Body of pancreas (tissue), 4 donors: Measurements from ENCODE around the gene NKD1. TPM values are rescaled to one million over a fixed set of nuclear protein-coding genes. Genes with fewer than 3 reads are reported as not detected.

ENCODE experiments used
- ATAC-seq: fragments of 150-250 bp; one replicate; pipeline ENCODE4 v1.9.1; 2016
- DNase-seq, 4 donors: peaks; one replicate each; pipeline ENCODE4 v3.0.0-alpha.2; 2019
- H3K27ac ChIP-seq, 4 donors: fragments of 200-600 bp; sonication (generic); 1 replicate in 3 of 4; 2 replicates in 1 of 4; pipeline versions ENCODE4 v1.5.1 to v1.6.1; 2016 to 2019; ENCODE audit warnings: mild to moderate bottlenecking in 1 of 4, mixed read lengths in 1 of 4, moderate library complexity in 1 of 4
- H3K27me3 ChIP-seq, 2 donors: fragments of 200-600 bp; sonication (generic); one replicate each; pipeline ENCODE4 v1.6.0; 2016; ENCODE audit warnings: mild to moderate bottlenecking in 1 of 2
- H3K36me3 ChIP-seq, 2 donors: fragments of 200-600 bp; sonication (generic); replicated peaks in 1 of 2; 2 replicates each; pipeline ENCODE4 v1.5.1; 2016; ENCODE audit warnings: low read depth in 2 of 2; ENCODE audit not compliant: insufficient read depth in 1 of 2
- H3K4me1 ChIP-seq: fragments of 200-600 bp; sonication (generic); one replicate; pipeline ENCODE4 v1.6.0; 2016
- H3K4me3 ChIP-seq, 2 donors: fragments of 200-600 bp; sonication (generic); 1 replicate in 1 of 2; 2 replicates in 1 of 2; pipeline ENCODE4 v1.5.1; 2016 to 2019
- H3K9me3 ChIP-seq, 3 donors: fragments of 200-600 bp; sonication (generic); 1 replicate in 2 of 3; 2 replicates in 1 of 3; pipeline ENCODE4 v1.5.1; 2016
- POLR2A ChIP-seq, 3 donors: fragments of 450-650 bp; IDR thresholded peaks; one replicate each; pipeline ENCODE4 v1.6.1; 2016; ENCODE audit warnings: antibody characterized with exemption in 3 of 3, mild to moderate bottlenecking in 2 of 3
- WGBS, 2 donors: methylation state at CpG; one replicate each; pipeline ENCODE4 v1.1.5; 2017; 5-methylcytosine and 5-hydroxymethylcytosine counted together
- intact Hi-C: fragments of 100-400 bp; cut with DNase I; formaldehyde crosslinking; loops from one replicate; pipeline ENCODE4 v1.15.1; 2023
- total RNA-seq, 2 donors: library from RNA; depleted of rRNA; stranded (reverse); fragments of >200 nt; gene quantifications; one replicate each; pipeline ENCODE4 v1.1.0, GENCODE V29; 2016
- TF ChIP-seq, protein P1 (sequence below), 7 experiments: fragments of 450-650 bp in 4 of 7; fragments of 200-600 bp in 3 of 7; sonication (generic) in 3 of 7; IDR thresholded peaks; one replicate each; pipeline ENCODE4 v1.5.1; 2016 to 2019; ENCODE audit warnings: antibody characterized with exemption in 7 of 7

NKD1 gene
- total RNA-seq, 2 donors from 2014 or later = 2.0 to 4.9 TPM

DNA sequence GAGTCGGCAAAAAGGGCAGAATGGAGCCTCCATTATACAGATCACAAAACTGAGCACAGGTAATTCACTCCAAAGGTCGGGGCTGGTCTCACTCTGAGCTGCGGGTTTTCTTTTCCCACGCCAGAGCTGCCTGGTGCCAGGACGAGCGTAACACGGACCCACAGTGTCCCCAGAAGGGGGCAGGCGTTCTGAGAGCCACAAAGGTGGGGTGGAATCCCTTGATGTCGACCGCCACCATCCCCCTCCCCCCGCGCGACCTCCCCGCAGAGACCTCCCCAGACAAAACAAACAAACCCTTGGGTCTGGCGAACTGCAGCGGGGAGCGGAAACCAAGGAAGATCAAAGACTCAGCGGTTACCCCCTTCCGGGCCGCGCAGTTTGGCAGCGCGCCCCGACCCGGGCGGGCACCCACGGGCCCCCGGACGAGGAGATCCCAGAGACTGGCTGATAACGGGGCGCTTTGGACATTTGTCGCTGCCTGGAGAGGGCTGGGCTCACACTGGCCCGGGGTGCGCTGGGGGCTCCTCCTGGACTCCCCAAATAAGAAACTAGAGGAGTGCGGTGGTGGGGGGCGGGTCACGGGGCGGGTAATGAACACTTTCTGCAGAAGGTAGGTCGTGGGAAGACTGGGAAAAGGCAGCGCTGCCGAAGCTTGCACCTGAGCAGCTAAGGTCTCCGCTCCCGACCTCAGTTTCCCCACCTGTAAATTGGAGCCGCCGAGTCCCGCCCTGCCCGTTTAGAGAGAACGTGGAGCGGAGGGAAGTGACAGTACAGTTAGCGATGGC, 664 bp upstream of the NKD1 start:
- no peaks in the 10 kb centered on the region for H3K27me3 ChIP-seq
- ATAC-seq (peak; percentile 36), DNase-seq (peak; percentile 60 to 79 (median 70))
- intact Hi-C loops = no loop called here
- TF ChIP-seq, protein P1, sequence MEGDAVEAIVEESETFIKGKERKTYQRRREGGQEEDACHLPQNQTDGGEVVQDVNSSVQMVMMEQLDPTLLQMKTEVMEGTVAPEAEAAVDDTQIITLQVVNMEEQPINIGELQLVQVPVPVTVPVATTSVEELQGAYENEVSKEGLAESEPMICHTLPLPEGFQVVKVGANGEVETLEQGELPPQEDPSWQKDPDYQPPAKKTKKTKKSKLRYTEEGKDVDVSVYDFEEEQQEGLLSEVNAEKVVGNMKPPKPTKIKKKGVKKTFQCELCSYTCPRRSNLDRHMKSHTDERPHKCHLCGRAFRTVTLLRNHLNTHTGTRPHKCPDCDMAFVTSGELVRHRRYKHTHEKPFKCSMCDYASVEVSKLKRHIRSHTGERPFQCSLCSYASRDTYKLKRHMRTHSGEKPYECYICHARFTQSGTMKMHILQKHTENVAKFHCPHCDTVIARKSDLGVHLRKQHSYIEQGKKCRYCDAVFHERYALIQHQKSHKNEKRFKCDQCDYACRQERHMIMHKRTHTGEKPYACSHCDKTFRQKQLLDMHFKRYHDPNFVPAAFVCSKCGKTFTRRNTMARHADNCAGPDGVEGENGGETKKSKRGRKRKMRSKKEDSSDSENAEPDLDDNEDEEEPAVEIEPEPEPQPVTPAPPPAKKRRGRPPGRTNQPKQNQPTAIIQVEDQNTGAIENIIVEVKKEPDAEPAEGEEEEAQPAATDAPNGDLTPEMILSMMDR (IDR thresholded peaks at IDR 0.05) = peak in 6 of 7 experiments; percentile 11 to 45 (median 36)
- no peak for TF ChIP-seq POLR2A (IDR thresholded peaks at IDR 0.05)
- 0 to 2% methylated on average over 11 to 46 of the region's 50 CpGs for WGBS, 2 donors
- no peaks in the 10 kb centered on the region for H3K9me3 ChIP-seq
- peak overlapping the region; percentile 56 to 59 for H3K4me3 ChIP-seq
- H3K4me1 ChIP-seq = peaks cover 18% of the 10 kb centered on the region
- H3K36me3 ChIP-seq = no peaks in the 10 kb centered on the region
- peak overlapping the region in 2 of 4 donors; percentile 35 to 48 for H3K27ac ChIP-seq

DNA sequence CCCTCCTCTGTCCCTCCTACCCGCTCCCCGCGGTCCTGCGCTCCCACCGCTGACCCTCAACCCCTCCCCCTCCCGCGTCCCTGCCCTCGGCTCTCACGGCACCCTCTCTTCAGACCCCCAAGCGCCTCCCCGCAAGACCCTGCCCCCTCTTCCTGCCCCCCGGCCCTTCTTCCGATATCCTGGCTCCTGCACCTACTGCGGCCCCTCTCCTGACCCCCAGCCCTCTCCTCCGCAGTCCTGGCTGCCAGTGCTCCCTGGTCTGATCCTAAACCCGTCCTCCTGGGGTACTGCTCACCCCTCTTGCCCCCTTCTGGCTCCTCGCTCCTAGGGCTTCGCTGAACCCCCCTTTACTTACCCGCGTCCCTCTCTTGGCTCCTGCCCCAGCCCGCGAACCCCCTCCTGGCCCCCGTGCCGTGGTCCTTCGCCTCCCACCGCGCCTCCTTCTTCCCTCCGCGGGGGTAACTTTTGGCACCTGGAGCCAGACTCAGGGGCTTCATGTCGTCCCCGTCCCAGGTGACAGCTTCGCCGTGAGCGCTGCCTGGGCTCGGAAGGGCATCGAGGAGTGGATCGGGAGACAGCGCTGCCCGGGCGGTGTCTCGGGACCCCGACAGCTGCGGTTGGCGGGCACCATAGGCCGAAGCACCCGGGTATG, 839 bp downstream of the NKD1 start:
- intact Hi-C loops = no loop called here
- peak overlapping the region in 1 of 4 donors; percentile 26 for H3K27ac ChIP-seq
- H3K36me3 ChIP-seq = no peaks in the 10 kb centered on the region
- peaks cover 18% of the 10 kb centered on the region for H3K4me1 ChIP-seq
- ATAC-seq = no peak
- no peaks in the 10 kb centered on the region for H3K27me3 ChIP-seq
- H3K9me3 ChIP-seq = no peaks in the 10 kb centered on the region
- H3K4me3 ChIP-seq = peak overlapping the region; percentile 53 to 56
- DNase-seq = peak in 1 of 4 donors; percentile 19
- 36 to 50% methylated on average over 35 to 38 of the region's 46 CpGs for WGBS, 2 donors
- TF ChIP-seq, protein P1 (IDR thresholded peaks at IDR 0.05) = no peak
- no peak for TF ChIP-seq POLR2A (IDR thresholded peaks at IDR 0.05)

DNA sequence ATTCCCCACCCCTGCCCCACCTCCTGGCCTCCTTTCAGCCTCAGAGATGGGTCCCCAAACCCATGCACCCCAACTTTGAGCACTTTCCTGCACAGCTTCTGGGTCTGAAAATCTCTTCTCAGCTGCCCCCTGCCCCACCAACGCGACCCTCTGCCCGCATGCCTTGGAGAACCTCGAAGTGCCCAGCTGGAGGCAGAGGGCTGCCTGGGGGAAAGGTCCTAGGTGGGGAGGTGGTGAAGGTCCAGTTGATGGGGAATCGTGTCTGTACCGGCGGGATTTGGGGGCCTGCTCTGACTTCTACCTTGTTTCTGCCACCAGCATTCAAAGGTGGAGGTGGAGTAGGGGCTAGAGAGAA, 1.3 kb downstream of the NKD1 start:
- no peak overlapping the region for H3K4me3 ChIP-seq
- H3K27me3 ChIP-seq = no peaks in the 10 kb centered on the region
- no peaks in the 10 kb centered on the region for H3K36me3 ChIP-seq
- 75 to 93% methylated on average over 3 to 7 of the region's 7 CpGs for WGBS, 2 donors
- TF ChIP-seq, protein P1 (IDR thresholded peaks at IDR 0.05) = no peak
- no peaks in the 10 kb centered on the region for H3K9me3 ChIP-seq
- peaks cover 18% of the 10 kb centered on the region for H3K4me1 ChIP-seq
- intact Hi-C loops = no loop called here
- no peak for ATAC-seq
- DNase-seq = no peak
- H3K27ac ChIP-seq = no peak overlapping the region

DNA sequence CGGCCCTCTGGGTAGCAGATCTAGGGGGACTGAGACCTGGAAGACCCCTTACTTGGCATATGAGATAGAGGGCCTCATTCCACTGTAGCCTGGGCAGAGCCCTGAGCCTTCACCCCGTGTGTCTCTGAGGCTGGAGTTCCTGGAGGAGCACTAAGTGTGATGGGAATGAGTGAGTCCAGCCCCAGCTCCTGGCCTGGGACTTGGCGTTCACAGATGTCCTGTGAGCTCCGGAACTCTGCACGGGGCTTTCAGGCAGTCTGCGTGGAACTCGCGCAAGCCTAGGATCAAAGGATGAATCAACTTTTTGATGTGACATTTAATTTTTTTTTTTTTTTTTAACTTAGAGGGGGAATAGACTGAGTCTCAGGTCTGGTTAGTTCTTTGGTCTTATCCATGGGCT, 1.8 kb downstream of the NKD1 start:
- H3K27ac ChIP-seq = no peak overlapping the region
- 78 to 85% methylated on average over 8 of the region's 8 CpGs for WGBS, 2 donors
- H3K27me3 ChIP-seq = no peaks in the 10 kb centered on the region
- TF ChIP-seq POLR2A (IDR thresholded peaks at IDR 0.05) = no peak
- no peaks in the 10 kb centered on the region for H3K9me3 ChIP-seq
- DNase-seq (peak in 1 of 4 donors; percentile 17), ATAC-seq (no peak)
- intact Hi-C loops = no loop called here
- H3K36me3 ChIP-seq = no peaks in the 10 kb centered on the region
- H3K4me3 ChIP-seq = no peak overlapping the region
- H3K4me1 ChIP-seq = peaks cover 18% of the 10 kb centered on the region

DNA sequence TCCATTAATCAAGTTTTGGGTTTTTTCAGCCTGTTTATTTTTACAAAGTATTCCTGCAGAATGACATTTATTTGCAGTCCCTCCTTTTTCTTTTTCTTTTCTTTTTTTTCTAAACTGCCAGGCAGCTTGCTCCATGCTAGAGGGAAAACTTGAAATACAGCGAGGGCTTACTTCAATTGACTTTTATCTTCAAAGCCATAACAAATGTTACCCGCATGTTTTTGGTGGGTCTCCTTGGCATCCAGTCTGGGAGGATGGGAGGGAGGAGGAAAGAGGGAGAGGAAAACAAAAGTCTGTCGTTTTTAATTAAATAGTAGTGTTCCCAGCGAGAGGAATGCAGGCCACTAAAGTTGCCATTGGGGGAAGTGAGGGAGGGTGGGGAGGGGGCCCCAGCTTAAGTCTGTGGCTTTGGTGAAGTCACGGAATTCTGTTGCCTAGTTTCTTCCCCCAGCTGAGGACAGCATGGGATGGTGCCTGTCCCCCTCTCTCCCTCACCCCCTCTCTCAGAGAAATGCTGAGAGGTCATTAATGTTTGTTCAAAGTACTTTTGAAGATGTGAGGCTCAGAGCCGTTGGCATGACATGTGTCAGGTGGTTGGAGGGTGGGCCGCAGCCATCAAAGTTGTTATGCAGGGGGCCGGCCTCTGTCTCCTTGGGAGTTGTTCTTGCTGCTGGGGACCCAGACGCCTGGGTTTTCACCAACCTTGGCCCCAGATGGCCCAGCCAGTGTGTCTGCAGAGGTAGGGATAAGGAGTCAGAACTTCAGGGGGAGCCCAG, 2.9 kb downstream of the NKD1 start:
- Histone ChIP-seq H3K36me3 (no peaks in the 10 kb centered on the region), H3K4me1 (peaks cover 18% of the 10 kb centered on the region), H3K9me3 (no peaks in the 10 kb centered on the region), H3K27ac (no peak overlapping the region), H3K27me3 (no peaks in the 10 kb centered on the region), H3K4me3 (no peak overlapping the region)
- TF ChIP-seq POLR2A (IDR thresholded peaks at IDR 0.05) = no peak
- TF ChIP-seq, protein P1 (IDR thresholded peaks at IDR 0.05) = no peak
- DNase-seq = no peak
- 78 to 79% methylated on average over 9 of the region's 9 CpGs for WGBS, 2 donors
- intact Hi-C loops = no loop called here
- no peak for ATAC-seq
